Left lung (tissue), 10 donors: ENCODE data around the gene MYH14. TPM values are rescaled to one million over a fixed set of nuclear protein-coding genes. Genes with fewer than 3 reads are reported as not detected.

Experiments
- ATAC-seq: fragments of 200-7000 bp; cut with Tn5 transposase; one replicate; pipeline ENCODE4 v1.9.1; 2020; ENCODE audit warnings: moderate library complexity
- DNase-seq, 4 donors: peaks; one replicate each; pipeline ENCODE4 v3.0.0-alpha.2; 2013 to 2020
- H3K27ac ChIP-seq, 2 donors: fragments of 200-600 bp; sonication (generic) in 1 of 2; one replicate each; pipeline versions ENCODE4 v1.5.0 to v1.8.0; 2020 to 2021
- H3K27me3 ChIP-seq, 2 donors: fragments of 200-600 bp; sonication (generic) in 1 of 2; one replicate each; pipeline versions ENCODE4 v1.5.0 to v1.8.0; 2020 to 2021
- H3K36me3 ChIP-seq, 2 donors: fragments of 200-600 bp; sonication (generic) in 1 of 2; one replicate each; pipeline versions ENCODE4 v1.5.0 to v1.8.0; 2020 to 2021
- H3K4me1 ChIP-seq, 2 donors: fragments of 200-600 bp; one replicate each; pipeline ENCODE4 v1.8.0; 2021
- H3K4me3 ChIP-seq, 2 donors: fragments of 200-600 bp; sonication (generic) in 1 of 2; one replicate each; pipeline versions ENCODE4 v1.5.0 to v1.8.0; 2020 to 2021; ENCODE audit warnings: mild to moderate bottlenecking in 1 of 2
- H3K9me3 ChIP-seq, 2 donors: fragments of 200-600 bp; sonication (generic) in 1 of 2; one replicate each; pipeline versions ENCODE4 v1.5.0 to v1.8.0; 2020 to 2021
- intact Hi-C, 2 donors: fragments of 100-400 bp; cut with DNase I; formaldehyde crosslinking; loops; one replicate each; pipeline versions ENCODE4 v1.11.2 to v1.14.2; 2022
- polyA plus RNA-seq, 6 donors: library from polyadenylated mRNA; unstranded; fragments of 120-200 nt; gene quantifications; one replicate each; pipeline ENCODE4 v1.2.1, GENCODE V29; 2013; ENCODE audit not compliant: insufficient read length in 6 of 6
- total RNA-seq, 2 donors: library from RNA; stranded (reverse); fragmentation: NEBNext Ultra II Directional; extraction: Animal tissue kit (Norgen Biotek cat#: 25700); gene quantifications; one replicate each; pipeline ENCODE4 v1.2.1, GENCODE V29; 2021
- TF ChIP-seq, protein P1 (sequence below), 2 donors: fragments of 200-600 bp; sonication (generic) in 1 of 2; IDR thresholded peaks; one replicate each; pipeline versions ENCODE4 v1.5.0 to v1.8.0; 2021; ENCODE audit warnings: antibody characterized with exemption in 2 of 2
- donor health status: DM: no; HTN: yes; CAD: no.
- donor health status: DM: no; HTN: no; CAD: no.

MYH14 gene
- total and polyA plus RNA-seq, 8 donors: 46.0 to 195 (median 55.6) TPM

DNA sequence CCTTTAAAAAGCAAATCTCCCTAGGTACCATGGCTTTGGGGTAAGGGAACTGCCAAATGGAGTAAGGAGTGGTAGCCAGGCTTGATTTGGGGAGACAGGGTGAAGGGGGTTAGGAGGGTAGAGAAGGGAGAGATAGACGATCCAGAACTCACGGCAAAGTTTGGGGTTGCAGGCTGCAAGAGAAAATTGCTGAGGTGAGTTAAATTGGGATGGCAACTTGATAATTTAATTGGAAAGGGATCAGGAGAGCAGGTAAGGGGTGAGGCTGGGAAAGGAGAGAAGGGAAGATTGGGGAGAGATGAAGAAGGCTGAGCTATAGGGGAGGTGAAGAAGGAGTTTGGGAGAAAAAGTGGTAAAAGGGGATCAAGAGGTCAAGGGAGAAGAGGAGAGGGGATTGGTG lies 44.3 kb upstream of the MYH14 start:
- peaks cover 0 to 11% of the 10 kb centered on the region in 2 donors for H3K9me3 ChIP-seq
- no peak for DNase-seq
- H3K4me1 ChIP-seq: no peaks in the 10 kb centered on the region
- no peak overlapping the region for H3K4me3 ChIP-seq
- TF ChIP-seq, protein P1, sequence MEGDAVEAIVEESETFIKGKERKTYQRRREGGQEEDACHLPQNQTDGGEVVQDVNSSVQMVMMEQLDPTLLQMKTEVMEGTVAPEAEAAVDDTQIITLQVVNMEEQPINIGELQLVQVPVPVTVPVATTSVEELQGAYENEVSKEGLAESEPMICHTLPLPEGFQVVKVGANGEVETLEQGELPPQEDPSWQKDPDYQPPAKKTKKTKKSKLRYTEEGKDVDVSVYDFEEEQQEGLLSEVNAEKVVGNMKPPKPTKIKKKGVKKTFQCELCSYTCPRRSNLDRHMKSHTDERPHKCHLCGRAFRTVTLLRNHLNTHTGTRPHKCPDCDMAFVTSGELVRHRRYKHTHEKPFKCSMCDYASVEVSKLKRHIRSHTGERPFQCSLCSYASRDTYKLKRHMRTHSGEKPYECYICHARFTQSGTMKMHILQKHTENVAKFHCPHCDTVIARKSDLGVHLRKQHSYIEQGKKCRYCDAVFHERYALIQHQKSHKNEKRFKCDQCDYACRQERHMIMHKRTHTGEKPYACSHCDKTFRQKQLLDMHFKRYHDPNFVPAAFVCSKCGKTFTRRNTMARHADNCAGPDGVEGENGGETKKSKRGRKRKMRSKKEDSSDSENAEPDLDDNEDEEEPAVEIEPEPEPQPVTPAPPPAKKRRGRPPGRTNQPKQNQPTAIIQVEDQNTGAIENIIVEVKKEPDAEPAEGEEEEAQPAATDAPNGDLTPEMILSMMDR (IDR thresholded peaks at IDR 0.05): no peak
- no peak for ATAC-seq
- H3K27me3 ChIP-seq: peaks cover 0 to 17% of the 10 kb centered on the region in 2 donors
- no peak overlapping the region for H3K27ac ChIP-seq
- intact Hi-C loops: no loop called here
- no peaks in the 10 kb centered on the region for H3K36me3 ChIP-seq

DNA sequence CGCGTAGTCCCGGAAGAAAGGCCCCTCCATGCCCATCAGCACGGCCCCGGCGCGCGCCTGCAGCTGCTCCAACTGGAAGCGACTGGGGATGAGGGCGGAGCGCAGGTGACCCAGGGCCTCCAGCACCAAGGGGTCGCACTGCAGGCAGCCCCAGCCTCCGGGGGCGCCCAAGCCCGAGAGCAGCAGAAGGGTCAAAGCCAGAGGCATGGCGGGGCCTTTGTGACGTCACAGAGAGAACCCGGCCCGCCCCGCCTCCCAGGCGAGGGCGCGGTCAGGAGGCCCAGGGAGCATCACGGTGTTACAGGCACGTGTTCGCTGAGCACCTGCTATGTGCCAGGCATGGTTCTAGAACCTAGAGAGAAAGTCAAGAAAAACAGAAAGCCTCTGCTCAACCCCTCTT lies 40.4 kb upstream of the MYH14 start, which contains the start of gene IZUMO2:
Gene IZUMO2 (minus strand): TSS at position 294 of the 400 bp plus-strand sequence. CDS start 87 bp downstream, at position 207.
- TF ChIP-seq, protein P1 (IDR thresholded peaks at IDR 0.05): no peak
- Histone ChIP-seq H3K27ac (no peak within 1 kb of the TSS), H3K4me1 (no peaks in the 10 kb centered on the region), H3K27me3 (peaks cover 0 to 22% of the 10 kb centered on the region in 2 donors), H3K36me3 (no peaks in the 10 kb centered on the region), H3K4me3 (no peak within 1 kb of the TSS), H3K9me3 (peaks cover 0 to 9% of the 10 kb centered on the region in 2 donors)
- peak in 1 of 4 donors; percentile 46 for DNase-seq
- intact Hi-C loops: no loop called here
- no peak for ATAC-seq

DNA sequence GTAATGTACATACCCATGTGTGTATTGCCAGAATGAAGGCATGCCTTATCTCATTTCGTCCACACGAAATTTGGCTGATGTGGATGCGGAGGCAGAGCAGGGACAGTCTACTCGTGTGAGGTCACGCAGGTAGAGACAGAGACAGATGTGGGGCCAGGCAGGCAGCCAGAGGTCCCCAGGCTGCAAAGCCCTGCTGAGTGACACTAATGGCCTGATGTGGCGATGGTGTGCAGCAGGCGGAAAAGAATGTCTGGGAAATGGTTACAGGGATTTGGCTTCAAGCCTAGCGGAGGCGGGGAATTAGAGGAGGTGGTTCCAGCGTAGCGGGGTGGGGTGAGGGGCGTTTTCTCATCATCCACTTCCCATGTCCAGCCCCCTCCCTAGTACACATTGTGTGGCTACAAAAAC lies 36.1 kb upstream of the MYH14 start:
- DNase-seq (peak in 2 of 4 donors; percentile 91 to 93), ATAC-seq (peak; percentile 34)
- H3K36me3 ChIP-seq: no peaks in the 10 kb centered on the region
- H3K27ac ChIP-seq: no peak overlapping the region
- no peaks in the 10 kb centered on the region for H3K4me1 ChIP-seq
- H3K4me3 ChIP-seq: no peak overlapping the region
- intact Hi-C loops: no loop called here
- peaks cover 0 to 25% of the 10 kb centered on the region in 2 donors for H3K27me3 ChIP-seq
- TF ChIP-seq, protein P1 (IDR thresholded peaks at IDR 0.05): no peak
- H3K9me3 ChIP-seq: no peaks in the 10 kb centered on the region

DNA sequence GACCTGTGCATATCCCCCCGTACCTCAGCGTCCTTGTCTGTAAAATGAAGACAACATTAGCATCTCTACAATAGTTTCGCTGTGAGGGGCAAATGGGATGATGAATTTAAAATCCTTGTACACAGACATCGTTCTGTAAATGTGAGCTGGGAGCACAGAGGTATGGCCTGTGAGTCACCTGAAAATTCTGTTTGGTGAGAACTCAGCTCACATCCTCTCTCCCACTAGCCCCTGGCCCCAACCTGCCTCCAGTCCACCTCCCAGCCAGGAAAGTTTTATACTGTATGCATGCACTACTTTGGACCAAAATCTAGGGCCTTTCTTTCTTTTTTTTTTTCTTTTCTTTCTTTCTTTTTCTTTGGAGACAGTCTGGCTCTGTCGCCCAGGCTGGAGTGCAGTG lies 31.7 kb upstream of the MYH14 start:
- no peak overlapping the region for H3K27ac ChIP-seq
- intact Hi-C loops: no loop called here
- no peak for ATAC-seq

DNA sequence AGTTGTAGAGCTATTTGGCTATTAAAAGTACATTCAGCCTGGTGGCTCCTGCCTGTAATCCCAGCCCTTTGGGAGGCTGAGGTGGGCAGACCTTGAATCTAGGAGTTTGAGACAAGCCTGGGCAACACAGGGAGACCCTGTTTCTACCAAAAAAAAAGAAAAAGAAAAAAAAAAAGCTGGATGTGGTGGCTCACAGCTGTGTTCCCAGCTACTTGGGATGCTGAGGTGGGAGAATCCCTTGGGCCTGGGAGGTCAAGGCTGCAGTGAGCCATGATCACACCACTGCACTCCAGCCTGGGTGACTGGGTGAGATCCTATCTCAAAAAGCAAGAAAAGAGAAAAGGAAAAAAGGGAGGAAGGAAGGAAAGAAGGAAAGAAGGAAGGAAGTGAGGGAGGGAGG lies 30.7 kb upstream of the MYH14 start:
- TF ChIP-seq, protein P1 (IDR thresholded peaks at IDR 0.05): no peak
- ATAC-seq: no peak
- H3K27me3 ChIP-seq: peaks cover 0 to 8% of the 10 kb centered on the region in 2 donors
- no peak overlapping the region for H3K27ac ChIP-seq
- no peaks in the 10 kb centered on the region for H3K4me1 ChIP-seq
- H3K4me3 ChIP-seq: no peak overlapping the region
- no peaks in the 10 kb centered on the region for H3K9me3 ChIP-seq
- intact Hi-C loops: no loop called here
- DNase-seq: no peak
- no peaks in the 10 kb centered on the region for H3K36me3 ChIP-seq

More for the DNA sequence above, 31.7 kb upstream of the MYH14 start:
- H3K4me3 ChIP-seq: no peak overlapping the region
- no peaks in the 10 kb centered on the region for H3K36me3 ChIP-seq
- no peak for DNase-seq
- peaks cover 0 to 8% of the 10 kb centered on the region in 2 donors for H3K27me3 ChIP-seq
- no peaks in the 10 kb centered on the region for H3K4me1 ChIP-seq
- TF ChIP-seq, protein P1 (IDR thresholded peaks at IDR 0.05): no peak
- H3K9me3 ChIP-seq: no peaks in the 10 kb centered on the region
